Breast epithelium (tissue), 4 donors: Measurements from ENCODE around the gene HSPB9. TPM values are rescaled to one million over a fixed set of nuclear protein-coding genes. Genes with fewer than 3 reads are reported as not detected.

Experiments used
- DNase-seq, 2 donors: peaks; one replicate each; pipeline ENCODE4 v3.0.0-alpha.2; 2019; ENCODE audit warnings: low spot score in 2 of 2
- H3K27ac ChIP-seq, 2 donors: fragments of 200-600 bp; sonication (generic) in 1 of 2; one replicate each; pipeline ENCODE4 v1.5.1; 2016 to 2019; ENCODE audit warnings: mild to moderate bottlenecking in 1 of 2
- H3K27me3 ChIP-seq, 2 donors: fragments of 200-600 bp; sonication (generic) in 1 of 2; one replicate each; pipeline versions ENCODE4 v1.5.1 to v1.6.0; 2017 to 2019; ENCODE audit warnings: control low read depth in 1 of 2, mild to moderate bottlenecking in 1 of 2
- H3K36me3 ChIP-seq: fragments of 200-600 bp; one replicate; pipeline ENCODE4 v1.5.1; 2019
- H3K4me1 ChIP-seq, 2 donors: fragments of 200-600 bp; sonication (generic); one replicate each; pipeline ENCODE4 v1.5.1; 2016 to 2019; ENCODE audit warnings: control low read depth in 1 of 2
- H3K4me3 ChIP-seq, 3 donors: fragments of 200-600 bp; sonication (generic); 1 replicate in 2 of 3; 2 replicates in 1 of 3; pipeline ENCODE4 v1.5.1; 2016 to 2019; ENCODE audit warnings: mild to moderate bottlenecking in 3 of 3, moderate library complexity in 2 of 3
- H3K9me3 ChIP-seq, 2 donors: fragments of 200-600 bp; sonication (generic) in 1 of 2; one replicate each; pipeline ENCODE4 v1.5.1; 2016 to 2019; ENCODE audit warnings: control low read depth in 1 of 2
- CTCF ChIP-seq, 3 donors: fragments of 450-650 bp; IDR thresholded peaks; one replicate each; pipeline ENCODE4 v1.5.1; 2016 to 2017; ENCODE audit warnings: antibody characterized with exemption in 3 of 3, mild to moderate bottlenecking in 3 of 3, moderate library complexity in 3 of 3
- POLR2A ChIP-seq: fragments of 450-650 bp; IDR thresholded peaks from one replicate; pipeline ENCODE4 v1.6.1; 2016; ENCODE audit warnings: antibody characterized with exemption, mild to moderate bottlenecking, moderate library complexity
- POLR2AphosphoS5 ChIP-seq, 3 donors: sonication (generic); formaldehyde crosslinking; IDR thresholded peaks; one replicate each; pipeline ENCODE4 v1.6.1; 2017; ENCODE audit warnings: antibody characterized with exemption in 3 of 3
- intact Hi-C: fragments of 100-400 bp; cut with DNase I; formaldehyde crosslinking; loops from one replicate; pipeline ENCODE4 v1.15.1; 2023; ENCODE audit warnings: low total_unique reads
- total RNA-seq, 3 donors: library from RNA; depleted of rRNA; stranded (reverse); fragments of >200 nt; gene quantifications; one replicate each; pipeline ENCODE4 v1.1.0, GENCODE V29; 2016

Gene HSPB9
- total RNA-seq, 3 donors from 2014 or later = 0.48 TPM; not detected in 2

GRCh38 chr17:42087736-42088705 is 34.6 kb upstream of the HSPB9 start:
- Histone ChIP-seq H3K27ac (no peak overlapping the region), H3K4me1 (no peaks in the 10 kb centered on the region), H3K36me3 (no peaks in the 10 kb centered on the region), H3K4me3 (no peak overlapping the region), H3K9me3 (no peaks in the 10 kb centered on the region), H3K27me3 (peaks cover 0 to 3% of the 10 kb centered on the region in 2 donors)
- DNase-seq = no peak
- intact Hi-C loops = no loop called here
- no peak for TF ChIP-seq POLR2AphosphoS5 (IDR thresholded peaks at IDR 0.05)
- TF ChIP-seq CTCF (IDR thresholded peaks at IDR 0.05) = no peak
- TF ChIP-seq POLR2A = no peak

GRCh38 chr17:42088736-42089135 is 33.9 kb upstream of the HSPB9 start:
- Histone ChIP-seq H3K27me3 (peaks cover 0 to 3% of the 10 kb centered on the region in 2 donors), H3K4me3 (no peak overlapping the region), H3K9me3 (no peaks in the 10 kb centered on the region), H3K27ac (no peak overlapping the region), H3K4me1 (no peaks in the 10 kb centered on the region), H3K36me3 (no peaks in the 10 kb centered on the region)
- no peak for DNase-seq
- intact Hi-C loops = no loop called here
- no peak for TF ChIP-seq POLR2AphosphoS5 (IDR thresholded peaks at IDR 0.05)
- no peak for TF ChIP-seq POLR2A
- no peak for TF ChIP-seq CTCF (IDR thresholded peaks at IDR 0.05)

- Histone ChIP-seq H3K9me3 (no peaks in the 10 kb centered on the region), H3K27ac (no peak overlapping the region), H3K4me3 (no peak overlapping the region), H3K36me3 (no peaks in the 10 kb centered on the region), H3K27me3 (peaks cover 0 to 9% of the 10 kb centered on the region in 2 donors), H3K4me1 (no peaks in the 10 kb centered on the region)
- no peak for DNase-seq
- TF ChIP-seq POLR2A (no peak), CTCF (IDR thresholded peaks at IDR 0.05) (no peak), POLR2AphosphoS5 (IDR thresholded peaks at IDR 0.05) (no peak)
- intact Hi-C loops = no loop called here
These were observed 31.4 kb upstream of the HSPB9 start for GRCh38 chr17:42090964-42091790.

GRCh38 chr17:42092939-42093338 is 29.7 kb upstream of the HSPB9 start:
- no peak for DNase-seq
- Histone ChIP-seq H3K36me3 (no peaks in the 10 kb centered on the region), H3K27ac (no peak overlapping the region), H3K4me3 (no peak overlapping the region), H3K4me1 (no peaks in the 10 kb centered on the region), H3K9me3 (no peaks in the 10 kb centered on the region), H3K27me3 (peaks cover 0 to 23% of the 10 kb centered on the region in 2 donors)
- intact Hi-C loops = no loop called here
- TF ChIP-seq POLR2AphosphoS5 (IDR thresholded peaks at IDR 0.05) = no peak
- no peak for TF ChIP-seq POLR2A
- no peak for TF ChIP-seq CTCF (IDR thresholded peaks at IDR 0.05)
